CD14-positive monocyte (primary cell): ENCODE data around the gene SETBP1. TPM values are rescaled to one million over a fixed set of nuclear protein-coding genes. Genes with fewer than 3 reads are reported as not detected.

ENCODE experiments used
- DNase-seq, 3 donors: peaks; one replicate each; pipeline ENCODE4 v3.0.0-alpha.2; 2011 to 2022
- H2AFZ ChIP-seq: 2 replicates; pipeline ENCODE4 v1.6.0; 2012; ENCODE audit warnings: mild to moderate bottlenecking, low read depth, low read length, inconsistent platforms; ENCODE audit not compliant: insufficient read depth, poor library complexity, severe bottlenecking
- H3K27ac ChIP-seq, 2 donors: 1 replicate in 1 of 2; 2 replicates in 1 of 2; pipeline ENCODE4 v1.5.1; 2012 to 2013; ENCODE audit warnings: low read length in 2 of 2, control low read depth in 1 of 2, inconsistent platforms in 1 of 2, low read depth in 1 of 2, mild to moderate bottlenecking in 1 of 2
- H3K27me3 ChIP-seq, 2 donors: one replicate each; pipeline versions ENCODE4 v1.6.0 to v1.6.1; 2011 to 2013; ENCODE audit warnings: low read length in 2 of 2; ENCODE audit not compliant: control insufficient read depth in 2 of 2, insufficient read depth in 2 of 2
- H3K36me3 ChIP-seq, 2 donors: replicated peaks in 1 of 2; 1 replicate in 1 of 2; 2 replicates in 1 of 2; pipeline versions ENCODE4 v1.5.1 to v1.6.1; 2012 to 2013; ENCODE audit warnings: low read length in 2 of 2, control low read depth in 1 of 2, inconsistent platforms in 1 of 2, mild to moderate bottlenecking in 1 of 2; ENCODE audit not compliant: insufficient read depth in 2 of 2, control insufficient read depth in 1 of 2
- H3K4me1 ChIP-seq, 2 donors: 1 replicate in 1 of 2; 2 replicates in 1 of 2; pipeline versions ENCODE4 v1.5.1 to v1.6.1; 2012 to 2013; ENCODE audit warnings: low read length in 2 of 2, control low read depth in 1 of 2, inconsistent platforms in 1 of 2, mild to moderate bottlenecking in 1 of 2, moderate library complexity in 1 of 2; ENCODE audit not compliant: insufficient read depth in 2 of 2, control insufficient read depth in 1 of 2
- H3K4me2 ChIP-seq: replicated peaks from 2 replicates; pipeline ENCODE3; 2012; ENCODE audit warnings: low read length, moderate library complexity, mild to moderate bottlenecking; ENCODE audit not compliant: poor library complexity, severe bottlenecking; ENCODE audit errors: extremely low read depth
- H3K4me3 ChIP-seq, 3 experiments: fragments of 200-600 bp in 1 of 3; sonication (generic) in 1 of 3; replicated peaks in 1 of 3; 1 replicate in 2 of 3; 2 replicates in 1 of 3; pipeline ENCODE4 v1.5.1; 2011 to 2013; ENCODE audit warnings: low read length in 3 of 3, mild to moderate bottlenecking in 3 of 3, control low read depth in 2 of 3, low read depth in 2 of 3, inconsistent platforms in 1 of 3, moderate library complexity in 1 of 3
- H3K79me2 ChIP-seq: 2 replicates; pipeline ENCODE4 v1.6.0; 2012; ENCODE audit warnings: mild to moderate bottlenecking, control low read depth, inconsistent platforms, low read length, moderate library complexity; ENCODE audit not compliant: insufficient read depth
- H3K9ac ChIP-seq: 2 replicates; pipeline ENCODE4 v1.6.0; 2017; ENCODE audit warnings: low read length, mild to moderate bottlenecking; ENCODE audit not compliant: insufficient read depth, poor library complexity, severe bottlenecking
- H3K9me3 ChIP-seq, 2 donors: replicated peaks in 1 of 2; 1 replicate in 1 of 2; 2 replicates in 1 of 2; pipeline versions ENCODE4 v1.5.1 to v1.6.1; 2012 to 2013; ENCODE audit warnings: low read length in 2 of 2, control low read depth in 1 of 2; ENCODE audit not compliant: control insufficient read depth in 1 of 2, insufficient read depth in 1 of 2
- H4K20me1 ChIP-seq: 2 replicates; pipeline ENCODE4 v1.6.0; 2012; ENCODE audit warnings: mild to moderate bottlenecking, low read length, control low read depth, moderate library complexity; ENCODE audit not compliant: insufficient read depth
- H3K27ac Mint-ChIP-seq, 7 donors: one replicate each; pipeline ENCODE4 v1.8.0; 2020; ENCODE audit warnings: mild to moderate bottlenecking in 7 of 7, mixed read lengths in 7 of 7, moderate library complexity in 6 of 7, inconsistent platforms in 2 of 7
- H3K27me3 Mint-ChIP-seq, 3 donors: one replicate each; pipeline ENCODE4 v1.8.0; 2021 to 2022; ENCODE audit warnings: low read depth in 3 of 3, mild to moderate bottlenecking in 3 of 3, mixed read lengths in 3 of 3, moderate library complexity in 3 of 3, inconsistent platforms in 1 of 3
- H3K36me3 Mint-ChIP-seq, 2 donors: one replicate each; pipeline ENCODE4 v1.8.0; 2020; ENCODE audit warnings: mixed read lengths in 2 of 2, inconsistent platforms in 1 of 2, mild to moderate bottlenecking in 1 of 2
- H3K4me1 Mint-ChIP-seq: one replicate; pipeline ENCODE4 v1.8.0; 2020; ENCODE audit warnings: mild to moderate bottlenecking, mixed read lengths
- H3K4me3 Mint-ChIP-seq, 2 donors: one replicate each; pipeline ENCODE4 v1.8.0; 2020; ENCODE audit warnings: mild to moderate bottlenecking in 2 of 2, mixed read lengths in 2 of 2, moderate library complexity in 1 of 2
- H3K9me3 Mint-ChIP-seq, 7 donors: one replicate each; pipeline ENCODE4 v1.8.0; 2020 to 2022; ENCODE audit warnings: mixed read lengths in 7 of 7, mild to moderate bottlenecking in 6 of 7, moderate library complexity in 6 of 7, inconsistent platforms in 2 of 7
- CTCF ChIP-seq: fragments of 200-600 bp; IDR thresholded peaks from one replicate; pipeline ENCODE4 v1.8.0; 2022; ENCODE audit warnings: antibody characterized with exemption, mild to moderate bottlenecking
- WGBS: methylation state at CpG from one replicate; pipeline ENCODE4 v1.1.5; 2013; ENCODE audit warnings: missing lambda C conversion rate; ENCODE audit not compliant: insufficient coverage; 5-methylcytosine and 5-hydroxymethylcytosine counted together
- intact Hi-C, 2 donors: fragments of 100-400 bp; cut with micrococcal nuclease; formaldehyde crosslinking; loops; one replicate each; pipeline versions ENCODE4 v1.15.0 to v1.15.1; 2023
- polyA plus RNA-seq, 3 donors: library from polyadenylated mRNA; depleted of rRNA in 1 of 3; unstranded in 2 of 3; stranded (reverse) in 1 of 3; fragments of 300-500 nt in 2 of 3; fragments of >200 nt in 1 of 3; fragmentation: Illumina TruSeq in 2 of 3; gene quantifications; 1 replicate in 2 of 3; 2 replicates in 1 of 3; pipeline ENCODE4 v1.2.3, GENCODE V29; 2012 to 2021

SETBP1 gene
- polyA plus RNA-seq, 3 donors = 0.01 to 1.2 TPM; not detected in 1

- DNase-seq = no peak
- peaks cover 0 to 3% (median 0%) of the 10 kb centered on the region in 7 donors for H3K9me3 Mint-ChIP-seq
- H3K27ac Mint-ChIP-seq = no peak overlapping the region
- whole genome bisulfite sequencing = 43% methylated on average over 2 of the region's 6 CpGs
- no peak overlapping the region for H3K4me3 Mint-ChIP-seq
- no peaks in the 10 kb centered on the region for H3K36me3 Mint-ChIP-seq
- no peak overlapping the region for H3K4me3 ChIP-seq
- no peaks in the 10 kb centered on the region for H4K20me1 ChIP-seq
- peaks cover 16% of the 10 kb centered on the region for H3K4me1 Mint-ChIP-seq
- H3K79me2 ChIP-seq = no peaks in the 10 kb centered on the region
- intact Hi-C loops = no loop called here
- no peak overlapping the region for H3K4me2 ChIP-seq
- no peak overlapping the region for H3K9ac ChIP-seq
- no peak overlapping the region for H3K27ac ChIP-seq
- TF ChIP-seq CTCF = no peak
- peaks cover 3 to 13% of the 10 kb centered on the region in 2 donors for H3K27me3 ChIP-seq
- H3K9me3 ChIP-seq = no peaks in the 10 kb centered on the region
- H2AFZ ChIP-seq = no peak overlapping the region
- H3K4me1 ChIP-seq = peaks cover 12 to 14% of the 10 kb centered on the region in 2 donors
- peaks cover 8 to 16% (median 8%) of the 10 kb centered on the region in 3 donors for H3K27me3 Mint-ChIP-seq
- no peaks in the 10 kb centered on the region for H3K36me3 ChIP-seq
Observed at GRCh38 chr18:44859751-44860439, 179.2 kb downstream of the SETBP1 start.

GRCh38 chr18:44862112-44862511 is 181.4 kb downstream of the SETBP1 start:
- no peak overlapping the region for H3K4me3 Mint-ChIP-seq
- no peak for TF ChIP-seq CTCF
- Histone ChIP-seq H3K4me2 (no peak overlapping the region), H2AFZ (no peak overlapping the region), H3K4me1 (no peaks in the 10 kb centered on the region), H3K79me2 (no peaks in the 10 kb centered on the region), H3K27ac (no peak overlapping the region), H4K20me1 (no peaks in the 10 kb centered on the region), H3K9ac (no peak overlapping the region), H3K4me3 (no peak overlapping the region), H3K9me3 (no peaks in the 10 kb centered on the region), H3K36me3 (no peaks in the 10 kb centered on the region), H3K27me3 (peaks cover 3 to 13% of the 10 kb centered on the region in 2 donors)
- H3K4me1 Mint-ChIP-seq = no peaks in the 10 kb centered on the region
- WGBS = no CpG with 5 or more reads among the region's 3 CpGs
- H3K36me3 Mint-ChIP-seq = no peaks in the 10 kb centered on the region
- H3K27ac Mint-ChIP-seq = no peak overlapping the region
- H3K27me3 Mint-ChIP-seq = peaks cover 8 to 15% (median 14%) of the 10 kb centered on the region in 3 donors
- intact Hi-C loops = no loop called here
- DNase-seq = no peak
- H3K9me3 Mint-ChIP-seq = peaks cover 0 to 3% (median 0%) of the 10 kb centered on the region in 7 donors
